ENCODE measurements around the gene CSNK2B.

The CSNK2B gene

GRCh38 chr6:31665501-31666336, at the start of gene CSNK2B:
Gene CSNK2B (plus strand): TSS chr6:31666080. CDS start chr6:31666832, 752 bp downstream.
- peak; percentile 89 for ATAC-seq

GRCh38 chr6:31617010-31617409, 48.9 kb upstream of the CSNK2B start:
- ATAC-seq, result no peak

GRCh38 chr6:31619805-31620585, 45.9 kb upstream of the CSNK2B start:
- ATAC-seq, result peak; percentile 82 to 86

GRCh38 chr6:31620586-31621319, 45.1 kb upstream of the CSNK2B start, which contains the start of gene PRRC2A:
Gene PRRC2A (plus strand): TSS chr6:31620715. CDS start chr6:31622790, 2,075 bp downstream.
- ATAC-seq, result peak; percentile 57 to 63

- ATAC-seq, result no peak
Measured at GRCh38 chr6:31621320-31621939, 44.5 kb upstream of the CSNK2B start.

GRCh38 chr6:31621991-31622390, 43.9 kb upstream of the CSNK2B start:
- no peak for ATAC-seq

GRCh38 chr6:31622684-31623091, 43.2 kb upstream of the CSNK2B start:
- ATAC-seq, result no peak

GRCh38 chr6:31624070-31624469, 41.8 kb upstream of the CSNK2B start:
- ATAC-seq, result no peak

GRCh38 chr6:31626952-31627351, 38.9 kb upstream of the CSNK2B start:
- ATAC-seq, result no peak

GRCh38 chr6:31627690-31628287, 38.1 kb upstream of the CSNK2B start:
- no peak for ATAC-seq

- no peak for ATAC-seq
Measured at GRCh38 chr6:31629014-31629413, 36.9 kb upstream of the CSNK2B start.

- no peak for ATAC-seq
Measured at GRCh38 chr6:31630177-31630934, 35.5 kb upstream of the CSNK2B start.

- ATAC-seq, result no peak
Measured at GRCh38 chr6:31631209-31631608, 34.7 kb upstream of the CSNK2B start.

GRCh38 chr6:31631681-31632278, 34.1 kb upstream of the CSNK2B start:
- ATAC-seq, result no peak

- no peak for ATAC-seq
Measured at GRCh38 chr6:31632279-31632946, 33.5 kb upstream of the CSNK2B start.

- no peak for ATAC-seq
Measured at GRCh38 chr6:31633447-31633846, 32.4 kb upstream of the CSNK2B start.

- ATAC-seq, result no peak
Measured at GRCh38 chr6:31634131-31634530, 31.7 kb upstream of the CSNK2B start.

- ATAC-seq, result no peak
Measured at GRCh38 chr6:31634969-31635575, 30.8 kb upstream of the CSNK2B start.

- no peak for ATAC-seq
Measured at GRCh38 chr6:31636698-31637596, 28.9 kb upstream of the CSNK2B start.
